KG1 (cell line): ENCODE measurements around the gene KCNMA1.
"Not testable (repeated sequence)": the region's sequence is repeated elsewhere in the genome, so short reads cannot be mapped to it uniquely, and the experiment has no call there.

ENCODE experiments used
- DNase-seq: peaks from one replicate; lab custom pipeline; 2025; lab: John Stamatoyannopoulos, UW

The KCNMA1 gene

DNA sequence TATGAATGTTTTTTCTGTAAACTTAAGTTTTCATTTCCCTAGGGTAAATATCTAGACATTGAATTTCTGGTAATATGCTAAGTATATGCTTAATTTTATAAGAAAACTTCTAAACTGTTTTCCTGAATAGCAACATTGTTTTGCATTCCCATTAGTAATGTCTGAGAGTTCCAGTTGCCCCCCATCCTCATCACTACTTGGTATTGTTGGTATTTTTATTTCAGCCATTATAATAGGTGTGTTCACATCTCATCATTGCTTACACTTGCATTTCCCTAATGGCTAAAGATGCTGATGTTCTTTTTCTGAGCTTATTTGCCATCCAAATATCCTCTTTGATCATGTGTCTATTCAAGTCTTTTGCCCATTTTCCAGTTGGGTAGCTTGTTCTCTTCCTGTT, 269.6 kb downstream of the KCNMA1 start:
- no peak for DNase-seq

DNA sequence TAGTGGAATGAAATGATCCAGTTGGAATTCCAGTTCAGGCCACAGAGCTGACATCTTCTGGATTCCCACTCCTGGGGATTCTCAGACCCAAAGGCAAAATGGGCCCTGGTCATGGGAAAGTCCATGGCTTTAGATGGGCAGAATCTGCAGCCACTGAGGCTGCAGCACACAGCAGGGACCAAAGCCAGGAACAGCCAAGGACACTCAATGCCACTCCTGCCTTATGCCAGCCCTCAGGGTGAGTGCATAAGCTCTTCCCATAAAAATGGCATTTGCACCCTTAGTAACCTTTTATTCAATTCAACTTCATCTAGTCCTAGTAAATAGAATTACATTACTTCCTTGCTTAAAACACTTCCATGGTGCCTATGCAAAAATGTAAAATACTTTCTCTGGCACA, 274.4 kb downstream of the KCNMA1 start:
- DNase-seq, result no peak

DNA sequence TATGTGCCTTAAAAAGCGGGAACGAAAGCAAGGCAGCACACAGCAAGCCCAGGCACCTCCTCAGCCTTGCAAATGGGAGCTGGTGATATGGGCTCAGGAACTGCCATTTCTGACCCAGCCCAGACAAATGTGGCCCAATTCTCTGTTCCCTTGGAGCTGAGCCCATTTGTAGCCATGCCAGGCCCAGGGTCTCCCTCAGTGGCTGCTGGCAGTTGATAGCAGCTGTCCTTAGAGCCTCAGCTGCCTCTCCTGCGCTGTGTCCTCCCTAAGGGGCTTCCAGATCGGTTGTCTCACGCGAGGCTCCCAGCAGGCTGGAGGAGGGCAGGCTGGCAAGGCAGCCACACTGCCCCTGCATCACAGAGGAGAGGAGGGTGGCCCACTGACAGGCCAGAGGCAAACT, 275.8 kb downstream of the KCNMA1 start:
- no peak for DNase-seq

DNA sequence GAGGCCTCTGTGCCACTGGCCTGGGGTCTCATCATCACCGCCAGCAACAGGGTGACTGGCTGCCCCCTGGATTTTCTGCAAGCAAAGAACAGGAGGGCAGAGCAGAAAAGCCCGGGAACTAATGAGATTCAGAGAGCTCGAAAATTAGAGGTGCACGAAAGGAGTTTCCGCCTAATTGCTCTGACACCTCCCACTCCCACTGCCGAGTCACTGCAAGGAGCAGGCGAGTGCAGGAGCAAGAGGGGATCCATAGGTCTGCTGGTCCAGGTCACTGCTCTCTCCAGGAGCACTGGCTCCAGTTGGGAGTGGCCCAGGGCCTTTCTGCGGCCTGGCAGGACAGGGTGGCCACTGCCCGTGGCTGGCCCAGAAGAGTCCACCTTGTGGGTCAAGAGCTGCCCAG, 276.2 kb downstream of the KCNMA1 start:
- no peak for DNase-seq

DNA sequence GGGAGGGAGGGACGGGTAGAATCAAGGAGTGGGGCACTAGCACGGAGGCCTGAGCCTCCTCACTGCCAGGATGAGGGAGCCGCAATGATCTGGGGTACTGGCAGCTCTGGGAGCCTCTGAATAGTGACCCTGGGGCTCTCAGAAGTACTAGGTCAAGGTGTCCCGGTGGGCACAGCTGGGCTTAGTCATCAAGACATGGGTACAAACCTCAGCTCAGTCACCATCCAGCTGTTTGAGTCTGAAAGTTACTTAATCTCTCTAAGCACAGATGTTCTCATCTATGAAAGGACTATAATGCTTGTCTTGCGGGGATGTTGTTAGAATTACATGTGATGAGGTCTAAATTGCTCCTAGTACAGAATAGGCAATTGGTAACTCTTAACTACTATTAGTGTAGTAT, 276.8 kb downstream of the KCNMA1 start:
- DNase-seq, result no peak

DNA sequence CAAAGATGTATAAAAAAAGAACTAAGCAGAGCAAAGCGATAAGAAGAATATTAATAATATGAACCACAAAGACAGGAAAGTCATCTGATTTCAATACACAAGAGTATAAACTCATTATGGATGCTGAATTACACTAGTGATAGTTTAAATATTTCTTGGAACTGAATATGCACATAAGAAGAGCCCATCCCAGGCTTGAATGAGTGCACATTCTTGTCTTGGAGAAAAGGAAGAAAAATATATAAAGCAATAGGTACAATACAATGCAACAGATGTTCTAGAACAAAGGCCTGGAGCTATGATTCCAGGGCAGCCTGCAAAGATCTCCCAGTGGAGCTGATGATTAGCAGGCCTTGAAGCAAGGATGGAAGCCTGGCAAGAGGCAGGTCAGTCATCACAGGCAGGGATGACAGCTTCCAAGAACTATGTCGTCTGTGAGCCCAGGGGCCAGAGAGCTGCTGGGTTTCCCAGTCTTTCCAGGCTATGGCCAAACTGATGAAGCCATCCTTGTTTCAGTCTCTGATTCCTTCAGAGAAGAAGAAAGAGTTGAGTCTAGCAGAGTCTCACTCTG, 277.6 kb downstream of the KCNMA1 start:
- no peak for DNase-seq

DNA sequence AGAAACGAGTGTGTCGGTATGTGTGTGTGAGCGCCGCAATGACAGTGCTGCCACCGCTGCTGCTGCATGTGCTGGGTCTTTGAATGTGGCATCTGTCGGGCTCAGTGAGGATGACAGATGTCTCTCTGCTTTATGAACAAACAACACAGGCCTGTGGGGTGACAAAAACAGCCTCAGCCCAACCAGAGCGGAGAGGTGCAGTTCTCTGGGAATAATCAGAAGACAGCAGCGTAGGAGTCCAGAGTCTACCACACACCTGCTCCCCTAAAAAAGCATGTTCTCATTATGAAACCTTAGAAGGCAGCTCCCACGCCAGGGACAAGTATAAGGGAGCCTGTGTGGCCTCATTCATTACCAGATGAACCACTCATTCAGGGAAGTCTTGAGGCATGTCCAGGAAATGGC, 278.3 kb downstream of the KCNMA1 start:
- no peak for DNase-seq

DNA sequence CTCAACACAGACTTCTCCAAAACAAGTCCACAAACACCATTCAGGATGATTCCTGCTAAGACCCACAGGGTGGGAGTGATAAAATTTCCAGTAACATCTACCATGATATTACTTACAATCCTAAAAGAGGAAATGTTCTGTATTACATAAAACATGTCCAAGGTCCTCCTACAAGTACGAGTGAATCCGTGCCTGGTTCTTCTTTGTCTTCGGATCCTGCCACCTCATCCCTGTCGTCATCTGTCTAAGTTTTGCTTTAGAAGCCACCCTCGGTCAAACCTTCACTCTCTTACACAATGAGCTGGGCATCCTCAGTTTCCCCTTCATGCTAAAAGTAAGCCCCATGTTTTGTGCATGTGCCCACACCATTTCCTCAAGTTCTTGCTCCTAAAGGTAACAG, 279.0 kb downstream of the KCNMA1 start:
- no peak for DNase-seq

DNA sequence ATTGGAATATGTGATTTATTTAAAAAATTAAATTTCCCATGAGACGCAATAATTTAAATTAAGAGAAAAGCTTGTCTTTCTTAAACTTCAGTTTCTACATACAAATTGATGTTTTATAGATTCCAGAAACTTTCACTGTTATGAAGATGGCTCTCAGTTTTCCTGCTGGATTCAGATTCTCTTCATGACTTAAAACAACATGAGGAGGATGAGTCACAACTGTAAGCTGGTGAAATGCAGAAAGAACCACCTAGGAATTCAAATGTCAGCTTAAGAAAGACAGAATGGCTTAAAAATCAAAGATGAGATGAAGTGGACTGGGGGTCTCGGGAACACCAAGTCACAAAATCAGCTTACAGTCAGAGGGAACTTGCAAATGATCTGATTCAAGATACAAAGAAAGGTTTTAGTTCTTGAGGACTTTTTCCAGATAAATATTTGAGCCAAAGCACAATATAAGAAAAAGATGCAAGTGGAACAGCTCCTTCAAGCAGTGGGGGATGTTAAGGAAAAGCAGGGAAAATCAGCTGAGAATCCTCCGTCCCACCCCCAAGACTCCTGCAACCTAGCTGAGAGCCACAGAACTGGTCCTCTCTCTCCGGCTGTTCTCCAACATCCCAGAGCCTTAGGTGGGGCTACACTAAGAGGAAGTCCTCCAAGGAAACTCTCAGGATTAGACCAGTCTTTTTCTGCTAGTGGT, 279.8 kb downstream of the KCNMA1 start:
- no peak for DNase-seq

DNA sequence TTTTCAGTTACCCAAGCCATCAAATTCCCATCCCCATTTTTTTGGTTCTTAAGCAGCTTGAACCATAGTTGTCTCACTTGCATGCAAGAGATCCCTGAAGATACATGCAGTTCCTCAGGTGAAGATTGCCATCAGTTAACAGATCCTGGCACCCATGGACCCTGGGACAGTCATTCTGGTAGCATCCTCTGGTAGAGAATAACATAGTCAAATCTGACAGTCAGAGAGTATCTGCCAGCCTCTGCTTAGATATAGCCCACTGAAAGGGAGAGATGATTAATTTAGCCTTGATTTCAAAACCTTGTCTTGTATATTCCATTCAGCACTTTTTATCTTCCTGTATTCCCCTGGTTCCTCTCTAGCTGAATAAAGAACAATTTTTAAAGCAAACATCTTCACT, 280.4 kb downstream of the KCNMA1 start:
- no peak for DNase-seq

DNA sequence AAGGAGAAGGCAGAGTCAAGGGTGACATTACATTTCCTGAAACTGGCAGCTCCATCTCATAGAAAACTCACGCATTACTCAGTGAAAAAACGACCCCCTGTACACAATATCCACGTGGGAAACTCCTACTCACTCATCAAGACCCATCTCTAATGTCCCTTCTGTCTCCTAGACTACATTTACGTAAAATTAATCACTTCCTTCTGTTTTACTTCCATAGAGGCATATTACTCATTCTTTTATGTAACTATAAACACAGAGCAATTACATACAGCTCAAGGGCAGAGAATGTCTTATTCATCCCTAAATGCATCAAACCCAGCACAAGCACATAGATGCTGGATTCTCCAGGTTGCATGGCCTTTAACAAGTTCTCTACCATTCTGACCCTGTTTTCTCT, 281.8 kb downstream of the KCNMA1 start:
- DNase-seq, result no peak

DNA sequence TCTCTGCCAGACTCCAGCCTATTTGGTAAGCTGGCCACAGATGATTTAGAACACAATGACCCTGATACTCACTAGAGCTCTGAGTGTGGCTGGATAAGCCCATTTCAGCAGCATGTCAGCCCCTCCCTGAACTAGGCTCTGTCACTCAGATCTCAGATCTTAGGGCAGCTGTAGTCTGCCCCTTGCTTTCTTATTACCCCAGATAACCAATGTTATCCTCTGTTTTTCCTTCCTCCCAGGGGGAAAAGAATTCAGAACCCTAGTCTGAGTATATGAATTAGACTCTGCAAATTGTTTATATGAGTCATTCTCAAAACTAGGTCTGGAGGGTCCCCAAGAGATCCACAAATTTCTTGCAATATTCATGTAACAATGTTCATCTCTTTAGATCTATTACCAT, 286.2 kb downstream of the KCNMA1 start:
- no peak for DNase-seq

DNA sequence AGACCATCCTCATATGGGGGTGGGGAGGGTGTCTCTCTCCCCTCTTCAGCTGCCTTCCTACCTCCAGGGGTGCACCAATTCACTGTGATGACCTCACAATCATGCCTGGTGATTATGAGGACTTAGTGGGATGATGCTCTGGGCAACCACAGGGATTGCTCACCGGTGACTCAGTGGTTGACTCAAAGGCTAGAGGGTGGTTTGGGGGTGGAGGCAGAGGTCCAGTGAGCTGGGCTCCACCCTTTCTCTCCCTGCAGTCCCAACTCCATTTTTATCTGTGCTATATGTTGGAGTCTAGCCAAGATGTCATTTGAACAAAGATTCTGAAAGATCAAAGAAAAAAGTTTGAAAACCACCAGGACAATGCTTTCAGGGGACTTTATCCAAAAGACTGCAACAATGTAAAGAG, 286.9 kb downstream of the KCNMA1 start:
- no peak for DNase-seq

DNA sequence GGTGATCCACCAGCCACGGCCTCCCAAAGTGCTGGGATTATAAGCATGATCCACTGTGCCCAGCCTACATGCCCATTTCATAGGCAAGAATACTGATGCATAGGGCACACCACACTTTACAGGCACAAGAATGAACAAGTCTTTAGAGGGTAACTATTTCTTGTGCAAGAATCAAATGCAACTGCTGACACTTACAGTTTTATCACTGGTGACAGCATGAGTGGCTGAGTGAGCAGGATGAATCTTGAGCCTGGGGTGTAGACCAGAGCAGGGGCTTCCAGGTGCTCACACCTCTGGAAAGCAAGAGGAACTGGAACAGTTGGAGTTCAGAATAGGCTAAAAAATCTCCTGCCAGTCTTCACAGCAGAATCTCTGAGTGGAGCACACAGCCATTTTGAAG, 287.5 kb downstream of the KCNMA1 start:
- DNase-seq, result no peak

DNA sequence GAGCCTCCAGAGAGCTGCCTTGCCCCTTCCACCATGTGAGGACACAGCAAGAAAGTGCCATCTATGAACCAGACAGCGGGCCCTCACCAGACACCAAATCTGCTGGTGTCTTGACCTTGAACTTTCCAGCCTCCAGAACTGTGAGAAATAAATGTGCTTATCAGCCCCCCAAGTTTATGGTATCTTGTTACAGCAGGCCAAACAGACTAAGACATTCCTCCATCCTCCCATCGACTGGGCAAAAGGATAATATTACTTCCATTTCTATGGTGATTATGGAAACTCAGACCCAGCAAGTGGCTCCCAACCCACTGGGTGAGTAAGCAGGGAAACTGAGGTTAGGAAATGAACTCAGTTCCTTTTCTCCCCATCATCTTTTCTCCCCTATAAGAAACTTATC, 288.4 kb downstream of the KCNMA1 start:
- DNase-seq, result no peak

DNA sequence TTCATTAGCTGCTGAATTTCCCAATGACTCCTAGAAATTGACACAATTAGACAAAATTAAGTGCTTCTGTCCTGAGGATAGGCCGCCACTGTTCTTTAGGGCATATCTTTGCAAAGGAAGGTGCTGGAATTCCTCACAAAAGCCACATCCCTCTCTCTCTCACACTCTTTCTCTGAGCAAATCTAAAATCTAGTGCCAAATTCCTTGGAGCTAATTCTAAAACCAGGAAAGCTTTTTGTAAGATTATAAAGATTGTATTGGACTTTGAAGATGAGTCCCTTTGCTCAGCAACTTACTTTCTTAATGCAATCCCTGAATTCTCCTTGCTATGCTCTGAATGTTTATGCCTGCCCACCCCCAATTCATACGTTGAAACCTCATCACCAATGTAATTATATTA, 288.9 kb downstream of the KCNMA1 start:
- DNase-seq, result no peak

DNA sequence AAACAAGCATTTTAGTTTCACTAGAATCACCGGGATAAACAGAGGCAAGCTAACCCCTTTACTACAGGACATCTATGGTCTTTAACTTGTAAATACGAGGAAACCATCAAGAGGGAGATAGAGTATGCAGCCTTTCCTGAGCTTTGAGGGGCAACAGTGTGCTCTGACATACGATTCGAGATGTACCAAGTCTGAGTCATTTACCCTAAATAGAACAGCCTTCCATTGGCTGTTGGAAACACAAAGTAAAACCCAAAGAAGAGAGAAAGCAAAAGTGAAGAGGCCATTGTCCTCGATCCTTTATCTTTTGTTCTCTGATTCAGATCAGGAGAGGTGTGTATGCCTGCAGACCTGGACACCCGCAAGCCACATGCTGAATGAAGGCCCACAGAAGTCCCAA, 289.5 kb downstream of the KCNMA1 start:
- DNase-seq, result no peak

DNA sequence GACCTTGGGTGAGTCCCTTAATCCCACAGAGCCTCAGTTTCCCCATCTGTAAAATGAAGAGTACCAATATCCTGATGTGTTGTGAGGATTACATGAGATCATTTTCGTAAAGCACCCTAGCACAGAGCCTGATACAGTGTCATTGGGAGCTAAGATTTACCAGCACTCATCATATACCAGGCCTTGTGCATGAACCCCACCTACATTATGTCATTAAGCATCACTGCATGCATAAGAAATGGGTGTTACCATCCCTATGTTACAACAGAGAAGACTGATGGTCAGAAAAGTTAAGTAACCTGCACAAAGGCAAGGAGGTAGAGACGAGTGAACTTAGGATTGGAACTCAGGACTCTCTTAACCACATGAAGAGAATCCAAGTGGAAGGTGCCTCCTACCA, 290.6 kb downstream of the KCNMA1 start:
- DNase-seq, result no peak

DNA sequence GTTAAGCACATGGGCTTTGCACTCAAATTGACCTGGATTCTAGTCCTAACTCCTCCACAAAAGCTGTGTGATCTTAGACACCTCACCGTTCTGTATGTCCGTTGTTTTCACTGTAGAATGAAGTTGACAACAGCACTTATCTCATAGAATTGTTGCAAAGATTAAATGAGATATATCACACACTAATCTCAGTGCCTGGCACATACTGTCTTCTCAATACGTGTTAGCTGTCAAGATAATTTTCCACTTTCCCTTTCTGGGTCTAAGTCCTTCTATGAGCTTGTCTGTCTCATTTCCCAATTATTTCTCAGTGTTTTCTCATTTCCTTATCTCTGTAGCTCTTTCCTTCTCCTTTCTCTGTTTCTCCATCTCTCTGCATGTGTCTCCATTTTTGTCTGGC, 296.6 kb downstream of the KCNMA1 start:
- no peak for DNase-seq

DNA sequence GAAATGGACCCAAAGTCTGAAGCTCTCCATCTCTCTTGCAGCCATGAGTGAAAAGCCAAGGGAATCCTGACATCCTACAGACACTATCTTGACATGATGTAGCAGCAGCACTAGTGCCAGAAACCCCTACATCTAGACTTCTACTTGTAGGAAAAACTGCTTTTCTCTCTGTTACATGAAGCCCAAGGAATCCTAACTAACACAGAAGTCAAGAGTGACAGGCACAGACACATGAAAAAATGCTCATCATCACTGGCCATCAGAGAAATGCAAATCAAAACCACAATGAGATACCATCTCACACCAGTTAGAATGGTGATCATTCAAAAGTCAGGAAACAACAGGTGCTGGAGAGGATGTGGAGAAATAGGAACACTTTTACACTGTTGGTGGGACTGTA, 297.7 kb downstream of the KCNMA1 start:
- not testable (repeated sequence) for DNase-seq

DNA sequence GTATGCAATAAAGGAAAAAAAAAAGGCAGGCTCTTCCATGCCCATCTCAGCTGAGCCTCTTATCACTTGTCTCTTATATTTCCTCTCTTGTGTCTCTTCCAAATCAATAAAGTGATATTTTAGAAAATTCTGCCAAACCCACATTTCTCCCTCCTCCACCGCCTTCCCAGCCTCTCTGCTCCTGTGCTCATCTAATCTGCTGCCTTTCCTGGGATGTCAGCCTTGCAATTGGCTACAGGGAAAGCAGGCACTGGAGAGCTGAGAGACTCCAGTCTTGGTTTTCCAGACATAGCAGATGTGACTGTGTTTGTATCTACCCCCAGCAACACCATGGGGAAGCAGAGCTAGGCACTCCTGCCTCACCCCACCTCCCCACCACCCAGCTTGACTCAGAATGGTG, 298.4 kb downstream of the KCNMA1 start:
- no peak for DNase-seq

DNA sequence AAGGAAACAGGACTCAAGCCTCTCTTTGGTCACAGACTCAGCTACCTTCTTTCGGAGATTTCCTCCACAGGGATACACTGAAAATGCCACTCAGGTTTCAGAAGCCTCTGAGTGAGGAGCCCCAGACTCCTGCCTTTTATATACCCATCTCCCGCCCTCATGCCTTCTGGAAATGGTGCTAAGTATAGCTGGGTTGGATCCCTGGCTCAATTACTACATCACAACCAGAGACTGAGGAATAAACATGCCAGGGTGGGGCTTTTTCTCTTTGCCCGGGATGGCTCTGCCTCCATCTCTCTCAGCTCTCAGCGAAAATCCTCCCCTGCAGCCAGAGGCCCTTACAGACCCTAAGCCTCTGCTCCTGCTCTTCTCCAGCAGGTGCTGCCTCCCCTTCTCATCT, 299.5 kb downstream of the KCNMA1 start:
- no peak for DNase-seq

DNA sequence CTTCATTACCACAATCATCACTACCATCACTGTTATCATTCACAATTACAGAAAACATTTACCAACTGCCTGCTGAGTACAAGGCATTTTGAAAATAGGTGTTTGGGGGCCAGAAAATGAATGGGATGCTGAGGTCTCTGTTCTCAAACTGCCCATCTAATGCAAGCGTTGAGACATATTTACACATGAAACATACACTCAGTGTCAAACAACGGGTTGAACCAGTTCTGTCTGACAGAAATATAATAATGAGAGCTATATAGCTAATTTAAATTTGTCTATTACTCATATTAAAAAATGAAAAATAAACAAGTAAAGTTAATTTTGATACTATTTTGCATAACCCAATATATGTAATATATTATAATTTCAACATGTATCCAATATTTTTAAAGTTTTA, 303.1 kb downstream of the KCNMA1 start:
- no peak for DNase-seq

DNA sequence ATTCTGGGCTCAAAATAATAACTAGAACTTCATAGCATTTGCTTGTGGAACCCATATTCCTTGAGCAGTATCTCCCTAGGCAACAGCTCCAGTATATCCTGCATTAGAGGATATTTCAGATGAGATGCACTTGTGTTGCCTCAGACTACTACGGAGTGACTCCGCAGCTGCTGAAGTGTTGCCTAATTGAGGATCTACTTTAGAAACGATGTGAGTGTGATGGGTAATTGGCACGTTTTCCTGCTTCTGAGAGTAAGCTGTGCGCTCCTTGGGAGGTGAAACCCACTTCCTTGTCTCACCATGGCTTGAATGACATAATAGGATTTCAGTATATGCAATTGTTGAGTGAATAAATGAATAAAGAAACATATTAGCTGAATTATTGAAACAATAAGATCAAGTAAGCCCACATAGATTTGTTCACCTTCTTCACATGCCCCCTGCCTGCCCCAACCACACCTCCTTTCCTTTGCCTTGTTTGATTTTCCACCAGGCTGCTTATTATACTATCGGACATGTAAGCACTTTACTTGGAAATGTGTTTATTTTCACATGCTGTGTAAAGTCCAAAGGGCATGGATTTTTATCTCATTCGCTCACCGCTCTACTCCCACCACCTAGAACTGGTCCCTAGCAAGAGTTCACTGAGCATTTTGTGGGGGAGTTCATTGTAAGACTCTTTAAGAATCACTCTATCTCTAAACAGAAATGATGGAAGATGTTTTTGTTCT, 303.8 kb downstream of the KCNMA1 start:
- DNase-seq, result no peak
